SJSA1 (cell line): ENCODE results near the gene CFAP92. TPM values are rescaled to one million over a fixed set of nuclear protein-coding genes. Genes with fewer than 3 reads are reported as not detected.
"Not testable (repeated sequence)": the region's sequence is repeated elsewhere in the genome, so short reads cannot be mapped to it uniquely, and the experiment has no call there.

Experiments
- DNase-seq, 2 experiments: peaks; one replicate each; pipeline ENCODE4 v3.0.0-alpha.2; 2015 to 2020; ENCODE audit warnings: low spot score in 2 of 2, low read depth in 1 of 2
- H3K27ac ChIP-seq: fragments of 250-450 bp; sonication (Bioruptor Pico); 2 replicates; pipeline ENCODE4 v1.5.1; 2020; ENCODE audit warnings: mild to moderate bottlenecking, moderate library complexity
- H3K27me3 ChIP-seq: fragments of 250-450 bp; sonication (Bioruptor Pico); replicated peaks from 2 replicates; pipeline ENCODE4 v1.5.1; 2020; ENCODE audit warnings: mild to moderate bottlenecking, moderate library complexity
- H3K36me3 ChIP-seq: fragments of 250-450 bp; sonication (Bioruptor Pico); 2 replicates; pipeline ENCODE4 v1.5.1; 2020; ENCODE audit warnings: mild to moderate bottlenecking
- H3K4me1 ChIP-seq: fragments of 250-450 bp; sonication (Bioruptor Pico); replicated peaks from 2 replicates; pipeline ENCODE4 v1.6.1; 2021; ENCODE audit warnings: mild to moderate bottlenecking
- H3K4me3 ChIP-seq: fragments of 250-450 bp; sonication (Bioruptor Pico); 2 replicates; pipeline ENCODE4 v1.5.1; 2020; ENCODE audit warnings: mild to moderate bottlenecking
- H3K9me3 ChIP-seq: fragments of 250-450 bp; sonication (Bioruptor Pico); replicated peaks from 2 replicates; pipeline ENCODE4 v1.5.1; 2020; ENCODE audit warnings: mild to moderate bottlenecking
- total RNA-seq: library from RNA; depleted of rRNA; stranded (reverse); fragments of >200 nt; shearing (Covaris generic); gene quantifications from 2 replicates; pipeline ENCODE4 v1.2.3, GENCODE V29; 2014

CFAP92 gene
- total RNA-seq, 1 experiment from 2014 or later = 0.71 TPM

DNA sequence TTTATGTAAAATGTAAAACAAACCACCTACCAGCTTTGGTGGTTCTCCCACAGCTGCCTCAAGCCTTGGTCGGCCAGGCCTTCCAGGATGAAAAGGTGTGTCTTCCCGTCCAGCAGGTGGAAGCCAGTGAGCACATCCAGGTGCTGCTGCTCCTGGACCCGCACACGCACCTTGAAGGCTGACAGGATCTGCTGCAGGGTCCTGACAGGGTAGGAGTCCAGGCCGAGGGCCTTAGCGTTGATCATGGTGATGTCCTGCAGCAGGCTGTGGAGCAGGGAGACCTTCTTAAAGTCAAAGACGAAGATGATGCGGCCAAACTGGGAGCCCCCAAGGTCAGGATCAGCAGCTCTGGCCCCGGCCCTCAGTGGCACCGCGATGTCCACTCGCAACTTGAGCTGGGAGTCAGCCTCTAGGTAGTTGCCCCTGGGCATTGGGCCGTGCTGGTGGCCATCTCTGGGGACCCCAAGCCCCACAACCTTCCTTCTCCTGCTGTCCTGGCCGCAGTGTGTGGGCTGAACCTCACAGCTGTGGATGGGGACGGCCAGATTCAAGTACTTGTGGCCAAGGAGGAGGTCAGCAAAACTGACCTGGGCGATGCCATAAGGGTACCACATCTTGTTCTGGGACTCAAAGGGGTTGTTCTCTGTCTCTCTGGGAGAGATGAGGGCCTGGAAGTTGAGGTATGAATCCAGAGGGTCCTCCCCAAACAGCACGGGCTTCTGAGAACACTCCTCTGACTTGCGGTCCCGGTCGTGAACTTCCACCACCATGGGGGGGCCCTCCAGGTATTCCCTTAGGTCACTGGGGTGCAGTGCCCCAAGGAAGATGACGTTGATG, 48.6 kb downstream of the CFAP92 start:
- no peaks in the 10 kb centered on the region for H3K36me3 ChIP-seq
- peaks cover 8% of the 10 kb centered on the region; the same call in 1 of the 2 replicates for H3K4me1 ChIP-seq
- no peaks in the 10 kb centered on the region for H3K9me3 ChIP-seq
- no peak overlapping the region for H3K27ac ChIP-seq
- H3K27me3 ChIP-seq = no peaks in the 10 kb centered on the region
- DNase-seq = peak in 1 of 2 experiments; percentile 10
- no peak overlapping the region for H3K4me3 ChIP-seq

DNA sequence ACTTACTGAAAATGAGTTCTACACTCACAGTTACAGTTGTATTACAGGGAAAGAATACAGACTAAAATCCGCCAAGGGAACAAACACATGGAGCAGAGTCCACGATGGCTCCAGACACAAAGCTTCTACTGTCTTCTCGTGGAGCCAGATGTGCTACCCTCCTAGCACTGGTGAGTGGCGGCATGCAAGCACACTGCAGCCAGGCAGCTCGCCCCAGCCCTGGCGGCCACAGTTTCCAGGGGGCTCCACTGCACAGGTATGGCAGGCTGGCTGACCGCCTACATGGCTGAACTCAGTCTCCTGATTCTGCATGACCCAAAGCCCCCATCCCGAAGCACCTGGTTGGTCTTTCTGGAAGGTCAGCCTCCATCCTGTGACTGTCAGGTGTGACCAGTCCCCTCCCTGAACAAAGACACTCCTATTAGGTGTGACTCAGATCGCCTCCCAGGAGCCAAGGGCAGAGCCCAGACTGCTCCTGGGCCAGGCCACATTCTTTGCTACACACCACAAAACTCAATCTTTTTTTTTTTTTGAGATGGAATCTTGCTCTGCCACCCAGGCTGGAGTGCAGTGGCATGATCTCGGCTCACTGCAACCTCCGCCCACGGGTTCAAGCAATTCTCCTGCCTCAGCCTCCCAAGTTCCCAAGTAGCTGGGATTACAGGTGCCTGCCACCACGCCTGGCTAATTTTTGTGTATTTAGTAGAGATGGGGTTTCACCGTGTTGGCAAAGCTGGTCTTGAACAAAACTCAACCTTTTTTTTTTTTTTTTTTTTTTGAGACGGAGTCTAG, 51.5 kb downstream of the CFAP92 start:
- Histone ChIP-seq H3K9me3 (no peaks in the 10 kb centered on the region), H3K36me3 (no peaks in the 10 kb centered on the region), H3K4me1 (peaks cover 8% of the 10 kb centered on the region; the same call in 1 of the 2 replicates), H3K27me3 (no peaks in the 10 kb centered on the region), H3K4me3 (no peak overlapping the region), H3K27ac (no peak overlapping the region)
- DNase-seq = no peak

DNA sequence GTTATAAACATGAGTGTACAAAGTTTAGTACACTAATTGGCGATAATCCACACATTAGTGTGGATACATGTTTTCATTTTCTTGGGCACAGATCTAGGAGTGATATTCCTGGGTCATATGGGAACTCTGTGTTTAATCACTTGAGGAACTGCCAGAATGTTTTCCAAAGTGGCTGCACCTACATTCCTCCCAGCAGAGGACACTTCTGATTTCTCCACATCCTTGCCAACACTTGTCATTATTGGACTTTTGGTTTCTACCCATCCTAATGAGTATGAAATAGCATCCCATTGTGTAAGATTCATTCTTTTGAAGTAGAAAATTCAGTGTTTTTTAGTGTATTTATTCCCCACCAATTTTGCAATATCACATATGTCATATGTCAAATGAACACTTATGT, 53.6 kb downstream of the CFAP92 start:
- no peaks in the 10 kb centered on the region for H3K27me3 ChIP-seq
- H3K36me3 ChIP-seq = no peaks in the 10 kb centered on the region
- H3K27ac ChIP-seq = no peak overlapping the region
- H3K4me1 ChIP-seq = no peaks in the 10 kb centered on the region
- DNase-seq = no peak
- H3K4me3 ChIP-seq = no peak overlapping the region
- no peaks in the 10 kb centered on the region for H3K9me3 ChIP-seq

DNA sequence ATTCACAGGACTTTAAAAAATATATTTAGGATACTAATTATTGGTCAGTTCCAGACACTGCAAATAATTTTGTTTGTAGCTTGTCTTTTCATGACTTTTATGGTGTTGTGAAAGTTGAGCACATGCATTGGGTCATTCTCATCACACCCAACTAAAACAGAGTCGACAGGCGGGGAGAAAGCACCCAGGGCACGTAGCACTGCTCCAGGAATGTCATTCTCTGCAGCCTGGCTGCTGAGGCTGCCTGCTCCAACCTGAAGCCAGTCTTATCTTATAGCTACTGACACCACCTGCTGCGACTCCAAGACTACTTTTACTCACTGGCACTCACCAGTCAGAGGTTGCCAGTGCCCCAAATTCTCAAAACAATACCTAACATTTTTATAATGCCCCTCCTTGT, 57.5 kb downstream of the CFAP92 start:
- H3K4me3 ChIP-seq = no peak overlapping the region
- no peaks in the 10 kb centered on the region for H3K36me3 ChIP-seq
- no peak for DNase-seq
- H3K27ac ChIP-seq = no peak overlapping the region
- no peaks in the 10 kb centered on the region for H3K27me3 ChIP-seq
- no peaks in the 10 kb centered on the region for H3K4me1 ChIP-seq
- no peaks in the 10 kb centered on the region for H3K9me3 ChIP-seq

DNA sequence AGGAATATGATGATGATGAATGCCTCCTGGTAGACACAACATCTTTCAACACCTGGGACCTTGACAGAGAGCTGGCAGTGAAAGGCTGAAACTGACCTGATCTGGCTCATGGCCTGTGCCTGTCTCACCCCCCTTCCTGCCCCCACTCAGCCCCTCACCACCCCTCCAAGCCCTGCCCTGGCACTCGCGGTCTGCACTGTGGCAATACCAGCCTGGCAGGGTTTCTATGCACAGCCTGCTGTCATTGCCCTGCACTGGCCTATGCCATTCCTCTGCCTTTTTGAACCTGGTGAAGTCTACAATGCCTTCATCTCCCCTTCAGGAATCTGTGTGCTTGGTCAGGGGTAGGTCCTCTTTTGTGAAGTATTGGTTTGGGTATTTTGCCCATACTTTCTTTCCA, 58.0 kb downstream of the CFAP92 start:
- Histone ChIP-seq H3K27me3 (no peaks in the 10 kb centered on the region), H3K27ac (no peak overlapping the region), H3K4me3 (no peak overlapping the region), H3K36me3 (no peaks in the 10 kb centered on the region), H3K9me3 (no peaks in the 10 kb centered on the region), H3K4me1 (no peaks in the 10 kb centered on the region)
- no peak for DNase-seq

DNA sequence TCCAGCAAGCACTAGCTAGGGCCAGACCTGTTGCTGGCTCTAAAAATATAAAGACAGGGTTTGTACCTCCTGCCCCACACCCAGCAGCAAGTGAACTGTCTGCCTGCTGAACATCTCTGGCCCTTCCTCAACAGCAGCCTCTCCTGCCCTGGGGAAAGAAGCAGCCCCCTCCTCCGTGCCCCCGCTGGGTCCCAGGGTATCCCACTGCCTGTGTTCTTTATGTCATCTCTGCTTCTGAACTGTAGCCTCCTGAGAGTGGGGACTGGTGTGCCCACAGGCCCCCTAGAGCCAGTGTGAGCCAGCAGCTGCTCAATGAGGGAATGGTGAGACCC, 60.0 kb downstream of the CFAP92 start:
- no peak overlapping the region for H3K4me3 ChIP-seq
- H3K36me3 ChIP-seq = no peaks in the 10 kb centered on the region
- H3K4me1 ChIP-seq = no peaks in the 10 kb centered on the region
- no peaks in the 10 kb centered on the region for H3K9me3 ChIP-seq
- no peaks in the 10 kb centered on the region for H3K27me3 ChIP-seq
- DNase-seq = peak in 1 of 2 experiments; percentile 13
- no peak overlapping the region for H3K27ac ChIP-seq

DNA sequence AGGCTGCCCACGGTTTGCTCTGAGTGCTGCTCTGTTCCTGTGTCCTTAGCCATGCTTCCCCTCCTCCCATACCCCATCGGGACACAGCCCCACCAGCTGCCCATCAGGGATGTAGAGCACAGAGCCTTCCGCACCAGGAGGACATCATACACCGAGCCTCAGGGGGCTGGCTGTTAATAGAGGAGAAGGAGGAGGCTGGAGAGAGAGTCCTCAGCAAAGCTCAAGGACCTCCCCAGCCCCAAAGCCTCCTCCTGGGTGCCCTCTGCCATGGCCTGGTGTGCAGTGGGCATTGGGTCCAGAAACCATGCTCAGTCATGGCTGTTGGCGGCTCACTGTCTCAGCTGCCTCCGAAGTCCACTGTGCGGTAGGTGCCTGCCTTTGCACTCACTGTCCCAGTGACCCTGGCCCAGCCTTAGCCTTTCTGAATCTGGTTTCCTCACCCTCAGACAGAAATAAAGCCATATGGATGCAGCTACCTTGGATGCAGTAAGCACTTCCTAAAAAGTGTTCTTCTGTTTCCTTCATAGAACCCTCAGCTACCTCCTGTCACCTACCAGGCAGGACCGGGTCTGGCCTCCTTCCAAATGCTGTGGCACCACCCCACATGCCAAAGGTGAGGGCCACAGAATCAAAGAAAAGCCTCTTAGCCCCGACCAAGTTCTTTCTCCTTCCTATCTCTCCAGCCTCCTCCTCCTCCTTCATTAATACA, 60.5 kb downstream of the CFAP92 start:
- Histone ChIP-seq H3K4me1 (no peaks in the 10 kb centered on the region), H3K9me3 (no peaks in the 10 kb centered on the region), H3K27ac (no peak overlapping the region), H3K4me3 (no peak overlapping the region), H3K27me3 (no peaks in the 10 kb centered on the region), H3K36me3 (no peaks in the 10 kb centered on the region)
- DNase-seq = peak in 1 of 2 experiments; percentile 36

DNA sequence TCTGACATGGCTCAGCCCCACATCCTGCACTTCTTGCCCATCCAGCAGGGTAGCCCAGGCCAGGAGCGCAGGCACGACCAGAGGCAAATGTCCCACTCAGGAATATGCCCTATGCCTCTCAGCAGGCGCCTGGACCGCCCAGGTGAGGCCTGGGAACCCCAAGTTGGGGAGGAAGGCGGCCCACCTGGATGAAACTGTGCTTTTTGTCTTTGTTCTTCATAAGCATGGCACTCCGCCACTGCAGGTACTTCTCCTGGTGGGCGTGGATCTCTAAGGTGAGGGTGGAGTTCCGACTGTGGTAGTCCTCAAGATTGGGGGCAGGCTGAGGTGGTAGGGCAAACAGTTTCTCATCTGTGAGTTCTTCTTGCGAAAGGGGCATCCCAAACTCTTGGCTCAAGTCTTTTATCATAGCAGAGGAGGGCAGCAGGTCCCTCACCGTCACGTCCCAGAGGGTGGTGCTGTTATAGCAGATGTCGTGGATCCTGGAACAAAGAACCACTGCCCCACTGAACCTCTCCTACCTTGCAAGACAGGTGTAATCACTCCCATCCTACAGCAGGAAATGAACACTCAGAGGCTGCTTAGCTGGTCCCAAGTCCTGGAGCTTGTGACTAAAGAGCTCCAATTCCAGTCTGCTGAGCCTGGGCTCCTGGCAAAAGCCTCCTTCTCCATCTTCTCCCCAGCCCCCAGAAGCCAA, 61.2 kb downstream of the CFAP92 start:
- peak in 1 of 2 experiments; percentile 28 for DNase-seq
- no peaks in the 10 kb centered on the region for H3K36me3 ChIP-seq
- H3K9me3 ChIP-seq = no peaks in the 10 kb centered on the region
- H3K4me1 ChIP-seq = no peaks in the 10 kb centered on the region
- H3K27ac ChIP-seq = no peak overlapping the region
- no peaks in the 10 kb centered on the region for H3K27me3 ChIP-seq
- H3K4me3 ChIP-seq = no peak overlapping the region

DNA sequence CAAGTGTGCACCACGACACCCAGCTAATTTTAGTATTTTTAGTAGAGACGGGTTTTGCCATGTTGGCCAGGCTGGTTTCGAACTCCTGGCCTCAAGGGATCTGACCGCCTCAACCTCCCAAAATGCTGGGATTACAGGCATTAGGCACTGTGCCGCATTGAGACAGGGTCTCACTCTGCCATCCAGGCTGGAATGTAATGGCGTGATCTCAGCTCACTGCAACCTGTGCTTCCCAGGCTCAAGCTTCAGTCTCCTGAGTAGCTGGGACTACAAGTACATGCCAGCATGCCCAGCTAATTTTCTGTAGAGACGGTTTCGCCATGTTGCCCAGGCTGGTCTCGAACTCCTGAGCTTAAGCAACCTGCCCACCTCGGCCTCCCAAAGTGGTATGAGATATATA, 62.8 kb downstream of the CFAP92 start:
- Histone ChIP-seq H3K9me3 (no peaks in the 10 kb centered on the region), H3K27me3 (no peaks in the 10 kb centered on the region), H3K4me1 (no peaks in the 10 kb centered on the region), H3K4me3 (no peak overlapping the region), H3K36me3 (no peaks in the 10 kb centered on the region), H3K27ac (no peak overlapping the region)
- peak in 1 of 2 experiments; percentile 15 for DNase-seq

DNA sequence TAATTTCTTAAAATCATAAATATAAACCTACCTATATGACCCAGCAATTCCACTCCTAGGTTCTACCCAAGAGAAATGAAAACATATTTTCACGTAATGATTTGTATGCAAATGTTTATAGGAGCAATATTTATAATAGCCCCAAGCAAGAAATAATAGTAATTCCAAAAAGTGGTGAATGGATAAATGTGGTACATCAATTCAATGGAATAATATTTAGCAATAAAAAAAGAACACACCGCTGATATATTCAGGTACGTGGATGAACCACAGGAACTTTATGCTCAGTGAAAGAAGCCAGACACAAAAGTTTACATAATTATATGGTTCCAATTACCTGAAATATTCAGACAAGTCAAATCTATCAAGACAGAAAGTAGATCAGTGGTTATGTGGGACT, 64.5 kb downstream of the CFAP92 start:
- no peak for DNase-seq
- Histone ChIP-seq H3K4me1 (no peaks in the 10 kb centered on the region), H3K27me3 (no peaks in the 10 kb centered on the region), H3K9me3 (peaks cover 8% of the 10 kb centered on the region), H3K27ac (no peak overlapping the region), H3K36me3 (no peaks in the 10 kb centered on the region), H3K4me3 (no peak overlapping the region)

DNA sequence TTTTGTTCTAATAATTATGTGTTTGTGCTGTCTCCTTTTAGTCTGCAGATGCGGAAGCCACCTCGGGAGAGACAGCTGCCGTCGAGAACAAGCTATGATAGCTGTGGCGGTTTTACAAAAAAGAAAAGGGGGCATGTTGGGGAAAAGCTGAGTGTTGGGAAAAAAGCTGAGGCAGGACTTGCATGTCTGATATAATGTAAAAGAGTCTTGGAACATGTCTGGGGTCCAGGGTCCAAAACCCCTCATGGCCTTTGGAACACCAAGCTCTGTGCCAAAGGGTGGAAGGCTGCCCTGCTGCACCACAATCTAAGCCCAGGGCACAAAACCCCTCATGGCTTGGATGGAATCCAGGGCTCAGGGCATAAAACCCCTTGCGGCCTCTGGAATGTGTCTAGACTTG, 69.9 kb downstream of the CFAP92 start:
- DNase-seq, H3K4me1 ChIP-seq, H3K36me3 ChIP-seq, H3K27ac ChIP-seq, H3K27me3 ChIP-seq, H3K4me3 ChIP-seq: not testable (repeated sequence)
- peaks cover 15% of the 10 kb centered on the region for H3K9me3 ChIP-seq

DNA sequence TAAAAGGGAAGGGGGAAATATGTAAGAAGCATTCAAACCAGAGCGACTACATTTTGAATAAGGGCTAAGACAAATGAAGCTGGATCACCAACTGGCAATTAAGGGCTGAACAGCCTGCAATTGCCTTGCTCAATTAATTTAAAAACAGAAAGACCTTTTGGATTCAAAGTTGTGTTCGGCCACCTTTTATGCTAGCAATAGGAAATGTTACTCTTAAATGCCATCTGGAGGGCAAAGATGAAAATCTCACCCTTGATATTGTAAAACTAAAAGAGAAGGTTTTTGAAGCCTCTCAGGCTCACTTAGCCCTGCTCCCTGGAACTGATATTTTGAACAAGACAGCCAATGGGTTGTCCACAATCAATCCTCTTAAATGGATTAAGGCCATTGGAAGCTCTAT, 70.3 kb downstream of the CFAP92 start:
- H3K4me3 ChIP-seq = no peak overlapping the region
- no peak overlapping the region for H3K27ac ChIP-seq
- H3K27me3 ChIP-seq = no peaks in the 10 kb centered on the region
- H3K36me3 ChIP-seq = no peaks in the 10 kb centered on the region
- peaks cover 15% of the 10 kb centered on the region for H3K9me3 ChIP-seq
- no peak for DNase-seq
- no peaks in the 10 kb centered on the region for H3K4me1 ChIP-seq

DNA sequence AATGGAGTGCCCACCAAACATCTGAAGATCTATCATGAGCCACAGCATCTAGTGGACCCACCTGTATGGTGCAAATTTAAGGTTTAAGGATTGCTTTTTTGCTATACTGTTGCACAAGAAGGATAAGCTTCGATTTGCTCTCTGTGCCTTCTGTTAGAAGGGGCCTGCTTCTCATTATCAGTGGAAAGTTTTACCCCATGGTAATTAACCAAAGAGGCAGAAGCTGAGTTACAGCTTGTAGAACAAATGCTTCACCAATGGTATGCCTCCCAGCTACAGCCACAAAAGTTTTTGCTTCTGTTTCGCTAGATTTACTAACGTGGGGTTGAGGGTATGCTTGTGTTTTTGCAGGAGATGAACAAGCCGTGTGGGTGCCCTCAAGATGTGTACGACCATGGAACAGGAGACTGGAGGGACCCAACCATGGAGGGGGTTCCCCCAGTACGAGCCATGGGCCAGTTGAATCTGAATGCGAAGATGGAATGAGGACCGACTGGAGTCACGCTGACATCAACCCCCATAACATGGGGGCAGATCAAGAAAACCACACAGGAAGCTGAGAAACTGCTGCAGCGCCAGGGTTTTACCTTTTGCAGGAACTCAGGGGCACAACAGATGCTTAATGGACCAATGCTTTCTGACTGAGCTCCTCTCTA, 70.9 kb downstream of the CFAP92 start:
- Histone ChIP-seq H3K9me3 (peaks cover 15% of the 10 kb centered on the region), H3K4me3 (no peak overlapping the region), H3K27me3 (no peaks in the 10 kb centered on the region), H3K4me1 (no peaks in the 10 kb centered on the region), H3K36me3 (no peaks in the 10 kb centered on the region), H3K27ac (no peak overlapping the region)
- no peak for DNase-seq
